ENCODE results near the gene RGS19. TPM values are rescaled to one million over a fixed set of nuclear protein-coding genes. Genes with fewer than 3 reads are reported as not detected.

Gene RGS19
- total RNA-seq, 4 donors from 2014 or later: 15.6 to 44.5 (median 20.4) TPM

GRCh38 chr20:64075556-64075955 lies 3.8 kb downstream of the RGS19 start:
- TF ChIP-seq, protein P1, sequence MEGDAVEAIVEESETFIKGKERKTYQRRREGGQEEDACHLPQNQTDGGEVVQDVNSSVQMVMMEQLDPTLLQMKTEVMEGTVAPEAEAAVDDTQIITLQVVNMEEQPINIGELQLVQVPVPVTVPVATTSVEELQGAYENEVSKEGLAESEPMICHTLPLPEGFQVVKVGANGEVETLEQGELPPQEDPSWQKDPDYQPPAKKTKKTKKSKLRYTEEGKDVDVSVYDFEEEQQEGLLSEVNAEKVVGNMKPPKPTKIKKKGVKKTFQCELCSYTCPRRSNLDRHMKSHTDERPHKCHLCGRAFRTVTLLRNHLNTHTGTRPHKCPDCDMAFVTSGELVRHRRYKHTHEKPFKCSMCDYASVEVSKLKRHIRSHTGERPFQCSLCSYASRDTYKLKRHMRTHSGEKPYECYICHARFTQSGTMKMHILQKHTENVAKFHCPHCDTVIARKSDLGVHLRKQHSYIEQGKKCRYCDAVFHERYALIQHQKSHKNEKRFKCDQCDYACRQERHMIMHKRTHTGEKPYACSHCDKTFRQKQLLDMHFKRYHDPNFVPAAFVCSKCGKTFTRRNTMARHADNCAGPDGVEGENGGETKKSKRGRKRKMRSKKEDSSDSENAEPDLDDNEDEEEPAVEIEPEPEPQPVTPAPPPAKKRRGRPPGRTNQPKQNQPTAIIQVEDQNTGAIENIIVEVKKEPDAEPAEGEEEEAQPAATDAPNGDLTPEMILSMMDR (IDR thresholded peaks at IDR 0.05; ENCODE audit: low read depth): no peak

- TF ChIP-seq, protein P1 (IDR thresholded peaks at IDR 0.05; ENCODE audit: low read depth): no peak
Observed at GRCh38 chr20:64074963-64075362, 4.4 kb downstream of the RGS19 start.

GRCh38 chr20:64074184-64074789 lies 5.0 kb downstream of the RGS19 start:
- TF ChIP-seq, protein P1 (IDR thresholded peaks at IDR 0.05; ENCODE audit: low read depth): no peak

- TF ChIP-seq, protein P1 (IDR thresholded peaks at IDR 0.05; ENCODE audit: low read depth): no peak
Observed at GRCh38 chr20:64073476-64074183, 5.7 kb downstream of the RGS19 start.

- TF ChIP-seq, protein P1 (IDR thresholded peaks at IDR 0.05; ENCODE audit: low read depth): no peak
Observed at GRCh38 chr20:64072498-64073063, 6.7 kb downstream of the RGS19 start.

GRCh38 chr20:64071341-64072332 lies 7.7 kb downstream of the RGS19 start:
- TF ChIP-seq, protein P1 (IDR thresholded peaks at IDR 0.05; ENCODE audit: low read depth): no peak

Data from subcutaneous adipose tissue (tissue), 4 donors.